HEK293 (cell line): ENCODE measurements around the gene PDE6C.

Experiments
- CTCF ChIA-PET: fragments of 350-600 bp; formaldehyde crosslinking; extraction: SDS; loops from one replicate; lab custom pipeline; 2021; ENCODE audit warnings: antibody characterized with exemption; lab: Yijun Ruan, JAX
- POLR2A ChIA-PET: fragments of 300-600 bp; formaldehyde crosslinking; extraction: SDS; loops from one replicate; lab custom pipeline; 2020; ENCODE audit warnings: antibody characterized with exemption, inconsistent platforms; lab: Yijun Ruan, JAX
- H3K27ac ChIP-seq: fragments of 200-500 bp; sonication (Bioruptor generic); 2 replicates; pipeline ENCODE4 v1.5.1; 2014; ENCODE audit warnings: low read depth, low read length, control low read depth, inconsistent platforms; ENCODE audit errors: extremely low read depth
- H3K36me3 ChIP-seq, 2 experiments: fragments of 200-500 bp in 1 of 2; sonication (Bioruptor generic) in 1 of 2; 1 replicate in 1 of 2; 2 replicates in 1 of 2; pipeline ENCODE4 v1.5.1; 2014 to 2017; ENCODE audit warnings: inconsistent platforms in 2 of 2, low read length in 2 of 2; ENCODE audit not compliant: control insufficient read depth in 2 of 2, insufficient read depth in 1 of 2
- H3K4me1 ChIP-seq: fragments of 200-500 bp; sonication (Bioruptor generic); 2 replicates; pipeline ENCODE4 v1.5.1; 2014; ENCODE audit warnings: mild to moderate bottlenecking, low read length, inconsistent platforms; ENCODE audit not compliant: control insufficient read depth, insufficient read depth
- H3K4me3 ChIP-seq: 2 replicates; pipeline ENCODE4 v1.5.1; 2011; ENCODE audit warnings: low read depth, mild to moderate bottlenecking, control low read depth, low read length, moderate library complexity
- H3K9me3 ChIP-seq: fragments of 200-500 bp; sonication (Bioruptor generic); 2 replicates; pipeline ENCODE4 v1.5.1; 2014; ENCODE audit warnings: low read depth, low read length, inconsistent platforms; ENCODE audit not compliant: control insufficient read depth, insufficient read depth
- BCL11A ChIP-seq: fragments of 450-650 bp; formaldehyde crosslinking; IDR thresholded peaks from 2 replicates; pipeline ENCODE4 v1.5.1; 2016; ENCODE audit warnings: low read depth, missing biosample characterization, missing genetic modification characterization
- BCL6B ChIP-seq: fragments of 450-650 bp; formaldehyde crosslinking; IDR thresholded peaks from 2 replicates; pipeline ENCODE4 v1.5.1; 2017; ENCODE audit warnings: missing biosample characterization, missing genetic modification characterization
- EGR2 ChIP-seq: fragments of 450-650 bp; formaldehyde crosslinking; IDR thresholded peaks from 2 replicates; pipeline ENCODE4 v1.5.1; 2016; ENCODE audit warnings: low read depth, missing biosample characterization, missing genetic modification characterization
- GLI4 ChIP-seq: fragments of 450-650 bp; formaldehyde crosslinking; IDR thresholded peaks from 2 replicates; pipeline ENCODE4 v1.5.1; 2016; ENCODE audit warnings: missing biosample characterization, missing genetic modification characterization
- MYNN ChIP-seq: fragments of 450-650 bp; formaldehyde crosslinking; IDR thresholded peaks from 2 replicates; pipeline ENCODE4 v1.5.1; 2016; ENCODE audit warnings: missing biosample characterization, missing genetic modification characterization, borderline replicate concordance
- TRIM28 ChIP-seq: IDR thresholded peaks from 2 replicates; pipeline ENCODE4 v1.6.1; 2011; ENCODE audit warnings: low read length, control low read depth, borderline replicate concordance
- WT1 ChIP-seq: fragments of 450-650 bp; formaldehyde crosslinking; IDR thresholded peaks from 2 replicates; pipeline ENCODE4 v1.5.1; 2016; ENCODE audit warnings: missing biosample characterization, missing genetic modification characterization
- ZBTB17 ChIP-seq: fragments of 450-650 bp; formaldehyde crosslinking; IDR thresholded peaks from 2 replicates; pipeline ENCODE4 v1.5.1; 2016; ENCODE audit warnings: missing biosample characterization, missing genetic modification characterization
- ZBTB20 ChIP-seq: fragments of 450-650 bp; formaldehyde crosslinking; IDR thresholded peaks from 2 replicates; pipeline ENCODE4 v1.5.1; 2016; ENCODE audit warnings: missing biosample characterization, missing genetic modification characterization
- ZBTB44 ChIP-seq: fragments of 450-650 bp; IDR thresholded peaks from 2 replicates; pipeline ENCODE4 v1.5.1; 2018; ENCODE audit warnings: missing biosample characterization, mild to moderate bottlenecking, missing genetic modification characterization
- ZBTB7A ChIP-seq: fragments of 450-650 bp; formaldehyde crosslinking; IDR thresholded peaks from 2 replicates; pipeline ENCODE4 v1.5.1; 2016; ENCODE audit warnings: low read depth, missing biosample characterization, missing genetic modification characterization
- ZIC2 ChIP-seq: fragments of 450-650 bp; formaldehyde crosslinking; IDR thresholded peaks from 2 replicates; pipeline ENCODE4 v1.5.1; 2016; ENCODE audit warnings: missing biosample characterization, missing genetic modification characterization
- ZNF174 ChIP-seq: fragments of 450-650 bp; formaldehyde crosslinking; IDR thresholded peaks from 2 replicates; pipeline ENCODE4 v1.5.0; 2017; ENCODE audit warnings: missing biosample characterization, mild to moderate bottlenecking, missing genetic modification characterization
- ZNF221 ChIP-seq: fragments of 450-650 bp; formaldehyde crosslinking; IDR thresholded peaks from 2 replicates; pipeline ENCODE4 v1.5.1; 2017; ENCODE audit warnings: missing biosample characterization, missing genetic modification characterization, borderline replicate concordance
- ZNF341 ChIP-seq: fragments of 450-650 bp; formaldehyde crosslinking; IDR thresholded peaks from 2 replicates; pipeline ENCODE4; 2016; ENCODE audit warnings: low read depth, missing biosample characterization, missing genetic modification characterization
- ZNF366 ChIP-seq: fragments of 450-650 bp; formaldehyde crosslinking; conservative IDR thresholded peaks from 2 replicates; pipeline ENCODE4 v1.5.1; 2016; ENCODE audit warnings: missing biosample characterization, missing genetic modification characterization
- ZNF514 ChIP-seq: fragments of 450-650 bp; formaldehyde crosslinking; IDR thresholded peaks from 2 replicates; pipeline ENCODE4 v1.5.1; 2016; ENCODE audit warnings: missing biosample characterization, missing genetic modification characterization
- ZNF544 ChIP-seq: fragments of 450-650 bp; formaldehyde crosslinking; IDR thresholded peaks from 2 replicates; pipeline ENCODE4 v1.5.0; 2017; ENCODE audit warnings: missing biosample characterization, missing genetic modification characterization
- ZNF600 ChIP-seq: fragments of 450-650 bp; formaldehyde crosslinking; IDR thresholded peaks from 2 replicates; pipeline ENCODE4 v1.5.1; 2016; ENCODE audit warnings: missing biosample characterization, missing genetic modification characterization
- ZNF626 ChIP-seq: fragments of 450-650 bp; sonication (Bioruptor Pico); formaldehyde crosslinking; IDR thresholded peaks from 2 replicates; pipeline ENCODE4 v1.5.1; 2018; ENCODE audit warnings: missing biosample characterization, missing genetic modification characterization, inconsistent platforms
- ZNF639 ChIP-seq: fragments of 450-650 bp; formaldehyde crosslinking; IDR thresholded peaks from 2 replicates; pipeline ENCODE4 v1.5.1; 2016; ENCODE audit warnings: missing biosample characterization, missing genetic modification characterization
- ZNF654 ChIP-seq: fragments of 450-650 bp; formaldehyde crosslinking; IDR thresholded peaks from 2 replicates; pipeline ENCODE4 v1.5.1; 2016; ENCODE audit warnings: low read depth, missing biosample characterization, missing genetic modification characterization
- ZSCAN23 ChIP-seq: fragments of 450-650 bp; formaldehyde crosslinking; IDR thresholded peaks from 2 replicates; pipeline ENCODE4 v1.5.1; 2016; ENCODE audit warnings: missing biosample characterization, missing genetic modification characterization
- ZSCAN4 ChIP-seq: fragments of 450-650 bp; formaldehyde crosslinking; IDR thresholded peaks from 2 replicates; pipeline ENCODE4 v1.5.1; 2017; ENCODE audit warnings: missing biosample characterization, missing genetic modification characterization
- TF ChIP-seq, protein P1 (sequence below): fragments of 450-650 bp; formaldehyde crosslinking; IDR thresholded peaks from 2 replicates; pipeline ENCODE4 v1.5.1; 2016; ENCODE audit warnings: missing biosample characterization, missing genetic modification characterization
- TF ChIP-seq, protein P2 (sequence below): fragments of 450-650 bp; formaldehyde crosslinking; IDR thresholded peaks from 2 replicates; pipeline ENCODE4 v1.5.1; 2016; ENCODE audit warnings: missing biosample characterization, missing genetic modification characterization
- TF ChIP-seq, protein P3 (sequence below): fragments of 450-650 bp; formaldehyde crosslinking; IDR thresholded peaks from 2 replicates; pipeline ENCODE4 v1.5.1; 2016; ENCODE audit warnings: missing biosample characterization, missing genetic modification characterization

The PDE6C gene

DNA sequence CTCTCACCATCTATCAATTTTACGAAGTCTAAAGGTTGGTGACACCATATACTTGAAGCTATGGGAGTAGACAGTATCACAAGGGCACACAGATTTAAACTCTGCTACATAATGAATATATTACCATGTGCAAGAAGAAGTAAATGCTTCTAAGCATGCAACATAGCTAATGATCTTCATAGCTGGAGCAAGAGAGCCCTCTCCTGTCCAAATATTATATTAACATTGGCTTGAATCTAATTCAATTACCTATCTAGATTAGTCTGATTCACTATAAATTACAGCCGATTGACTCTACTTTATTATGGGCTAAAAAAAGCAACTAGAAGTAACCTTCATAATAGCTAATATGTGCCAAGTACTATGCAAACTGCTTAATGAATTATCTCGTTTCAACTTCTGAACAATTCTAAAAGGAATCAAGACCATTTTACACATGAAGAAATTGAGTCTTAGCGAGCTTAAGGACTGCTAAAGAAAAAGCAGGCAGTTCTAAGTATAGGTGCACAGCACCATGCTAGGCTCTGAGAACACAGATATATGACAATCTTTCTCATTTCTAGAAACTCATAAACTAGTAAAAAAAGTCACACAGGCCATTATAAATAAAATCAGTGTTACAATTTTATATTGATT, 68.2 kb downstream of the PDE6C start:
- ChIA-PET POLR2A (interaction anchor here (1.5 kb wide), 1 partner anchor 126 kb away, joined by 3 read pairs; no protein-coding TSS in a partner anchor), CTCF (interaction anchor here (0.5 to 8.4 kb wide), 28 partner anchors 10 to 883 kb away, joined by 3 to 110 read pairs (median 4); no protein-coding TSS in a partner anchor)
- H3K4me1 ChIP-seq: no peaks in the 10 kb centered on the region
- H3K4me3 ChIP-seq: no peak overlapping the region
- no peaks in the 10 kb centered on the region for H3K9me3 ChIP-seq
- H3K27ac ChIP-seq: no peak overlapping the region
- peaks cover 34 to 45% of the 10 kb centered on the region in 2 experiments for H3K36me3 ChIP-seq
- TF ChIP-seq ZBTB17 (tag by site-specific recombination) (peak; percentile 31; the same call in 1 of the 2 replicates), ZSCAN23 (tag by site-specific recombination) (no peak), ZNF366 (no peak), ZBTB20 (tag by site-specific recombination) (no peak), MYNN (no peak), GLI4 (tag by site-specific recombination) (no peak), ZNF626 (tag by site-specific recombination) (no peak), BCL11A (tag by site-specific recombination) (no peak), ZIC2 (tag by site-specific recombination) (no peak), WT1 (tag by site-specific recombination) (no peak), ZNF544 (no peak), ZNF514 (tag by site-specific recombination) (no peak), ZNF654 (tag by site-specific recombination) (peak; percentile 81), ZNF221 (tag by site-specific recombination) (no peak), EGR2 (tag by site-specific recombination) (no peak), ZNF600 (tag by site-specific recombination) (no peak), ZBTB7A (tag by site-specific recombination) (no peak), ZBTB44 (tag by site-specific recombination) (peak; percentile 50; the same call in 1 of the 2 replicates), ZNF639 (tag by site-specific recombination) (no peak), TRIM28 (no peak), ZSCAN4 (no peak), ZNF174 (tag by site-specific recombination) (no peak), BCL6B (tag by site-specific recombination) (no peak), ZNF341 (no peak)
- TF ChIP-seq, protein P1, sequence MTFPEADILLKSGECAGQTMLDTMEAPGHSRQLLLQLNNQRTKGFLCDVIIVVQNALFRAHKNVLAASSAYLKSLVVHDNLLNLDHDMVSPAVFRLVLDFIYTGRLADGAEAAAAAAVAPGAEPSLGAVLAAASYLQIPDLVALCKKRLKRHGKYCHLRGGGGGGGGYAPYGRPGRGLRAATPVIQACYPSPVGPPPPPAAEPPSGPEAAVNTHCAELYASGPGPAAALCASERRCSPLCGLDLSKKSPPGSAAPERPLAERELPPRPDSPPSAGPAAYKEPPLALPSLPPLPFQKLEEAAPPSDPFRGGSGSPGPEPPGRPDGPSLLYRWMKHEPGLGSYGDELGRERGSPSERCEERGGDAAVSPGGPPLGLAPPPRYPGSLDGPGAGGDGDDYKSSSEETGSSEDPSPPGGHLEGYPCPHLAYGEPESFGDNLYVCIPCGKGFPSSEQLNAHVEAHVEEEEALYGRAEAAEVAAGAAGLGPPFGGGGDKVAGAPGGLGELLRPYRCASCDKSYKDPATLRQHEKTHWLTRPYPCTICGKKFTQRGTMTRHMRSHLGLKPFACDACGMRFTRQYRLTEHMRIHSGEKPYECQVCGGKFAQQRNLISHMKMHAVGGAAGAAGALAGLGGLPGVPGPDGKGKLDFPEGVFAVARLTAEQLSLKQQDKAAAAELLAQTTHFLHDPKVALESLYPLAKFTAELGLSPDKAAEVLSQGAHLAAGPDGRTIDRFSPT (tag by site-specific recombination): no peak
- TF ChIP-seq, protein P2, sequence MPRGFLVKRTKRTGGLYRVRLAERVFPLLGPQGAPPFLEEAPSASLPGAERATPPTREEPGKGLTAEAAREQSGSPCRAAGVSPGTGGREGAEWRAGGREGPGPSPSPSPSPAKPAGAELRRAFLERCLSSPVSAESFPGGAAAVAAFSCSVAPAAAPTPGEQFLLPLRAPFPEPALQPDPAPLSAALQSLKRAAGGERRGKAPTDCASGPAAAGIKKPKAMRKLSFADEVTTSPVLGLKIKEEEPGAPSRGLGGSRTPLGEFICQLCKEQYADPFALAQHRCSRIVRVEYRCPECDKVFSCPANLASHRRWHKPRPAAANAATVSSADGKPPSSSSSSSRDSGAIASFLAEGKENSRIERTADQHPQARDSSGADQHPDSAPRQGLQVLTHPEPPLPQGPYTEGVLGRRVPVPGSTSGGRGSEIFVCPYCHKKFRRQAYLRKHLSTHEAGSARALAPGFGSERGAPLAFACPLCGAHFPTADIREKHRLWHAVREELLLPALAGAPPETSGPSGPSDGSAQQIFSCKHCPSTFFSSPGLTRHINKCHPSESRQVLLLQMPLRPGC (tag by site-specific recombination): no peak
- TF ChIP-seq, protein P3, sequence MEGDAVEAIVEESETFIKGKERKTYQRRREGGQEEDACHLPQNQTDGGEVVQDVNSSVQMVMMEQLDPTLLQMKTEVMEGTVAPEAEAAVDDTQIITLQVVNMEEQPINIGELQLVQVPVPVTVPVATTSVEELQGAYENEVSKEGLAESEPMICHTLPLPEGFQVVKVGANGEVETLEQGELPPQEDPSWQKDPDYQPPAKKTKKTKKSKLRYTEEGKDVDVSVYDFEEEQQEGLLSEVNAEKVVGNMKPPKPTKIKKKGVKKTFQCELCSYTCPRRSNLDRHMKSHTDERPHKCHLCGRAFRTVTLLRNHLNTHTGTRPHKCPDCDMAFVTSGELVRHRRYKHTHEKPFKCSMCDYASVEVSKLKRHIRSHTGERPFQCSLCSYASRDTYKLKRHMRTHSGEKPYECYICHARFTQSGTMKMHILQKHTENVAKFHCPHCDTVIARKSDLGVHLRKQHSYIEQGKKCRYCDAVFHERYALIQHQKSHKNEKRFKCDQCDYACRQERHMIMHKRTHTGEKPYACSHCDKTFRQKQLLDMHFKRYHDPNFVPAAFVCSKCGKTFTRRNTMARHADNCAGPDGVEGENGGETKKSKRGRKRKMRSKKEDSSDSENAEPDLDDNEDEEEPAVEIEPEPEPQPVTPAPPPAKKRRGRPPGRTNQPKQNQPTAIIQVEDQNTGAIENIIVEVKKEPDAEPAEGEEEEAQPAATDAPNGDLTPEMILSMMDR (tag by site-specific recombination): 0 out of 2 replicates have a peak, but pooled peaks have one; percentile 13
